Activated naive CD4-positive, alpha-beta T cell treated with anti-CD3 and anti-CD28 coated beads, Interleukin-2, amount 50 U/mL, for 24 hours (primary cell): Measurements from ENCODE around the gene DTWD1.
"Not testable (repeated sequence)": the region's sequence is repeated elsewhere in the genome, so short reads cannot be mapped to it uniquely, and the experiment has no call there.

ENCODE experiments used
- H3K27ac Mint-ChIP-seq: one replicate; pipeline ENCODE4 v1.8.0; 2021; ENCODE audit warnings: mild to moderate bottlenecking, mixed read lengths
- H3K27me3 Mint-ChIP-seq: one replicate; pipeline ENCODE4 v1.8.0; 2021; ENCODE audit warnings: mixed read lengths
- H3K36me3 Mint-ChIP-seq: one replicate; pipeline ENCODE4 v1.8.0; 2021; ENCODE audit warnings: mixed read lengths
- H3K4me1 Mint-ChIP-seq: one replicate; pipeline ENCODE4 v1.8.0; 2021; ENCODE audit warnings: mixed read lengths
- H3K4me3 Mint-ChIP-seq: one replicate; pipeline ENCODE4 v1.8.0; 2021; ENCODE audit warnings: mild to moderate bottlenecking, mixed read lengths
- H3K9me3 Mint-ChIP-seq: one replicate; pipeline ENCODE4 v1.8.0; 2021; ENCODE audit warnings: mixed read lengths

DTWD1 gene

GRCh38 chr15:49675041-49675440, 54.2 kb downstream of the DTWD1 start:
- Mint-ChIP-seq H3K4me1 (no peaks in the 10 kb centered on the region), H3K27me3 (peaks cover 24% of the 10 kb centered on the region)

GRCh38 chr15:49678655-49679054, 57.8 kb downstream of the DTWD1 start:
- H3K27ac Mint-ChIP-seq: no peak overlapping the region
- H3K27me3 Mint-ChIP-seq: peaks cover 24% of the 10 kb centered on the region
- no peaks in the 10 kb centered on the region for H3K36me3 Mint-ChIP-seq
- H3K4me3 Mint-ChIP-seq: no peak overlapping the region
- no peaks in the 10 kb centered on the region for H3K4me1 Mint-ChIP-seq
- H3K9me3 Mint-ChIP-seq: no peaks in the 10 kb centered on the region

More at GRCh38 chr15:49675041-49675440, 54.2 kb downstream of the DTWD1 start:
- no peak overlapping the region for H3K27ac Mint-ChIP-seq
- no peak overlapping the region for H3K4me3 Mint-ChIP-seq
- H3K9me3 Mint-ChIP-seq: no peaks in the 10 kb centered on the region
- no peaks in the 10 kb centered on the region for H3K36me3 Mint-ChIP-seq

GRCh38 chr15:49686599-49686998, 65.8 kb downstream of the DTWD1 start:
- H3K27me3 Mint-ChIP-seq: peaks cover 1% of the 10 kb centered on the region
- no peak overlapping the region for H3K4me3 Mint-ChIP-seq
- no peaks in the 10 kb centered on the region for H3K36me3 Mint-ChIP-seq
- no peaks in the 10 kb centered on the region for H3K4me1 Mint-ChIP-seq
- H3K9me3 Mint-ChIP-seq: no peaks in the 10 kb centered on the region
- no peak overlapping the region for H3K27ac Mint-ChIP-seq

- Mint-ChIP-seq H3K27ac (no peak overlapping the region), H3K4me1 (no peaks in the 10 kb centered on the region), H3K9me3 (no peaks in the 10 kb centered on the region), H3K27me3 (no peaks in the 10 kb centered on the region), H3K4me3 (no peak overlapping the region), H3K36me3 (no peaks in the 10 kb centered on the region)
Observed at GRCh38 chr15:49688135-49688790, 67.4 kb downstream of the DTWD1 start.

GRCh38 chr15:49692514-49693090, 71.8 kb downstream of the DTWD1 start:
- H3K9me3 Mint-ChIP-seq: no peaks in the 10 kb centered on the region
- no peak overlapping the region for H3K4me3 Mint-ChIP-seq
- H3K4me1 Mint-ChIP-seq: no peaks in the 10 kb centered on the region
- H3K27ac Mint-ChIP-seq: no peak overlapping the region
- no peaks in the 10 kb centered on the region for H3K36me3 Mint-ChIP-seq
- peaks cover 2% of the 10 kb centered on the region for H3K27me3 Mint-ChIP-seq

- H3K27ac Mint-ChIP-seq: no peak overlapping the region
- H3K36me3 Mint-ChIP-seq: no peaks in the 10 kb centered on the region
- H3K4me1 Mint-ChIP-seq: no peaks in the 10 kb centered on the region
- no peak overlapping the region for H3K4me3 Mint-ChIP-seq
- no peaks in the 10 kb centered on the region for H3K9me3 Mint-ChIP-seq
- peaks cover 2% of the 10 kb centered on the region for H3K27me3 Mint-ChIP-seq
Observed at GRCh38 chr15:49693498-49693897, 72.7 kb downstream of the DTWD1 start.

GRCh38 chr15:49696433-49696832, 75.6 kb downstream of the DTWD1 start:
- Mint-ChIP-seq H3K4me1 (no peaks in the 10 kb centered on the region), H3K4me3 (no peak overlapping the region), H3K27me3 (peaks cover 2% of the 10 kb centered on the region), H3K36me3 (no peaks in the 10 kb centered on the region), H3K27ac (no peak overlapping the region), H3K9me3 (no peaks in the 10 kb centered on the region)

- H3K27me3 Mint-ChIP-seq: peaks cover 2% of the 10 kb centered on the region
Observed at GRCh38 chr15:49697121-49697520, 76.3 kb downstream of the DTWD1 start.

GRCh38 chr15:49702982-49703381, 82.1 kb downstream of the DTWD1 start:
- H3K36me3 Mint-ChIP-seq, H3K4me3 Mint-ChIP-seq, H3K27me3 Mint-ChIP-seq, H3K27ac Mint-ChIP-seq, H3K4me1 Mint-ChIP-seq, H3K9me3 Mint-ChIP-seq: not testable (repeated sequence)

More at GRCh38 chr15:49697121-49697520, 76.3 kb downstream of the DTWD1 start:
- no peaks in the 10 kb centered on the region for H3K4me1 Mint-ChIP-seq
- H3K9me3 Mint-ChIP-seq: no peaks in the 10 kb centered on the region
- H3K36me3 Mint-ChIP-seq: no peaks in the 10 kb centered on the region
- H3K4me3 Mint-ChIP-seq: no peak overlapping the region
- H3K27ac Mint-ChIP-seq: no peak overlapping the region
